Activated CD8-positive, alpha-beta T cell treated with anti-CD3 and anti-CD28 coated beads for 36 hours (primary cell): Measurements from ENCODE around the gene EML1. TPM values are rescaled to one million over a fixed set of nuclear protein-coding genes. Genes with fewer than 3 reads are reported as not detected.

ENCODE experiments used
- ATAC-seq: fragments of 200-7000 bp; cut with Tn5 transposase; one replicate; pipeline ENCODE4 v1.10.0; 2021; ENCODE audit warnings: mild to moderate bottlenecking, moderate library complexity
- CTCF ChIA-PET: fragments of 350-600 bp; sonication (Branson Sonifier 250); formaldehyde crosslinking; loops from one replicate; lab custom pipeline; 2021; ENCODE audit warnings: antibody characterized with exemption; lab: Charles Lee
- POLR2A ChIA-PET: fragments of 350-600 bp; sonication (Branson Sonifier 250); formaldehyde crosslinking; loops from one replicate; lab custom pipeline; 2021; ENCODE audit warnings: antibody characterized with exemption; lab: Charles Lee
- DNase-seq: peaks from one replicate; pipeline ENCODE4 v3.0.0-alpha.2; 2020
- H3K27ac Mint-ChIP-seq: one replicate; pipeline ENCODE4 v1.8.0; 2021; ENCODE audit warnings: mild to moderate bottlenecking, mixed read lengths
- H3K27me3 Mint-ChIP-seq: one replicate; pipeline ENCODE4 v1.8.0; 2021; ENCODE audit warnings: mixed read lengths
- H3K36me3 Mint-ChIP-seq: one replicate; pipeline ENCODE4 v1.8.0; 2021; ENCODE audit warnings: low read depth, mixed read lengths
- H3K4me1 Mint-ChIP-seq: one replicate; pipeline ENCODE4 v1.8.0; 2021; ENCODE audit warnings: low read depth, mixed read lengths
- H3K4me3 Mint-ChIP-seq: one replicate; pipeline ENCODE4 v1.8.0; 2021; ENCODE audit warnings: mild to moderate bottlenecking, moderate library complexity, mixed read lengths
- H3K9me3 Mint-ChIP-seq: one replicate; pipeline ENCODE4 v1.8.0; 2021; ENCODE audit warnings: mixed read lengths
- intact Hi-C: fragments of 100-400 bp; cut with micrococcal nuclease; formaldehyde crosslinking; loops from one replicate; pipeline ENCODE4 v1.10.0; 2022
- total RNA-seq, 2 experiments: library from RNA; stranded (reverse); gene quantifications; one replicate each; pipeline ENCODE4 v1.2.3, GENCODE V29; 2021
- TF ChIP-seq, protein P1 (sequence below): fragments of 200-600 bp; IDR thresholded peaks from one replicate; pipeline ENCODE4 v1.8.0; 2022; ENCODE audit warnings: antibody characterized with exemption, mild to moderate bottlenecking

EML1 gene
- total RNA-seq, 2 experiments from 2014 or later = 0.56 to 0.70 TPM

DNA sequence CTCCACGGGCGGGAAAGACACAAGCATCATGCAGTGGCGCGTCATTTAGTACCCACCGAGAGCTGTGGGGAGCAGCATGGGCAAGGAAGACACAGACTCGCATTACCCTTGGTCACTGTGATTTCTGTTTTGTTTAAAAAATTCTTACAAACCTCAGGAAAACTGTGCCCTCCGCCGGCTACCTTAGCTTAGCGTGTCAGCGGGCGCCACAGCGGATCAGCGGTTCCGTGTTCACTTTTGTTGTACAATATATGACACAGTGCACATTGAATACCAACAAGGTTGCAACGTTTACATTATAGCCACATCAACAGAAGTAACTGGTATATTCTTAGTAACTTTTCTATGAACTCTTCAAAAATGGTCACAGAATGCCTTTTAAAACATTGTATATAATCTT, 146.9 kb downstream of the EML1 start:
- H3K27ac Mint-ChIP-seq = no peak overlapping the region
- no peak for ATAC-seq
- POLR2A ChIA-PET = no interaction called here
- H3K4me1 Mint-ChIP-seq = no peaks in the 10 kb centered on the region
- no peaks in the 10 kb centered on the region for H3K36me3 Mint-ChIP-seq
- no peaks in the 10 kb centered on the region for H3K9me3 Mint-ChIP-seq
- CTCF ChIA-PET = no interaction called here
- intact Hi-C loops = no loop called here
- H3K27me3 Mint-ChIP-seq = no peaks in the 10 kb centered on the region
- TF ChIP-seq, protein P1, sequence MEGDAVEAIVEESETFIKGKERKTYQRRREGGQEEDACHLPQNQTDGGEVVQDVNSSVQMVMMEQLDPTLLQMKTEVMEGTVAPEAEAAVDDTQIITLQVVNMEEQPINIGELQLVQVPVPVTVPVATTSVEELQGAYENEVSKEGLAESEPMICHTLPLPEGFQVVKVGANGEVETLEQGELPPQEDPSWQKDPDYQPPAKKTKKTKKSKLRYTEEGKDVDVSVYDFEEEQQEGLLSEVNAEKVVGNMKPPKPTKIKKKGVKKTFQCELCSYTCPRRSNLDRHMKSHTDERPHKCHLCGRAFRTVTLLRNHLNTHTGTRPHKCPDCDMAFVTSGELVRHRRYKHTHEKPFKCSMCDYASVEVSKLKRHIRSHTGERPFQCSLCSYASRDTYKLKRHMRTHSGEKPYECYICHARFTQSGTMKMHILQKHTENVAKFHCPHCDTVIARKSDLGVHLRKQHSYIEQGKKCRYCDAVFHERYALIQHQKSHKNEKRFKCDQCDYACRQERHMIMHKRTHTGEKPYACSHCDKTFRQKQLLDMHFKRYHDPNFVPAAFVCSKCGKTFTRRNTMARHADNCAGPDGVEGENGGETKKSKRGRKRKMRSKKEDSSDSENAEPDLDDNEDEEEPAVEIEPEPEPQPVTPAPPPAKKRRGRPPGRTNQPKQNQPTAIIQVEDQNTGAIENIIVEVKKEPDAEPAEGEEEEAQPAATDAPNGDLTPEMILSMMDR = no peak
- no peak for DNase-seq
- no peak overlapping the region for H3K4me3 Mint-ChIP-seq

DNA sequence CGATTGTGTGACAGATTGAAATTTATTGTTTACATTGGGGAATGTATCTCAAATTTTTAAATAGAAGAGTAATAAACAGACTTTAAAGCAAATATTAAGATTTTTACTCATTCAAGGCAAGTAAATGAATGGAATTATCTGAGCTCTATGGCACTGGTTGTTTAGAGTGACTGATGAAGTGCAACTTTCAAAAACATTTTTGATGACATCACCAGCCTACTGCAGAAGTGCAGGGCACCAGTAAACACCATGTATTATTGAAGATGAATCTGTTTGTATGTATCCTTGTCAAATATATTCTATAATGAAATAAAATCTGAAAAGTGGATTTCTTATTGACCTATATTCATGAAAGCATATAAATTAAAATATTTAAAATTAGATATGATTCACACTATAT, 148.0 kb downstream of the EML1 start:
- Mint-ChIP-seq H3K27me3 (peaks cover 3% of the 10 kb centered on the region), H3K36me3 (no peaks in the 10 kb centered on the region), H3K4me3 (no peak overlapping the region), H3K9me3 (no peaks in the 10 kb centered on the region), H3K27ac (no peak overlapping the region), H3K4me1 (peaks cover 3% of the 10 kb centered on the region)
- no peak for DNase-seq
- intact Hi-C loops = no loop called here
- ATAC-seq = no peak
- CTCF ChIA-PET = no interaction called here
- TF ChIP-seq, protein P1 = no peak
- POLR2A ChIA-PET = no interaction called here

DNA sequence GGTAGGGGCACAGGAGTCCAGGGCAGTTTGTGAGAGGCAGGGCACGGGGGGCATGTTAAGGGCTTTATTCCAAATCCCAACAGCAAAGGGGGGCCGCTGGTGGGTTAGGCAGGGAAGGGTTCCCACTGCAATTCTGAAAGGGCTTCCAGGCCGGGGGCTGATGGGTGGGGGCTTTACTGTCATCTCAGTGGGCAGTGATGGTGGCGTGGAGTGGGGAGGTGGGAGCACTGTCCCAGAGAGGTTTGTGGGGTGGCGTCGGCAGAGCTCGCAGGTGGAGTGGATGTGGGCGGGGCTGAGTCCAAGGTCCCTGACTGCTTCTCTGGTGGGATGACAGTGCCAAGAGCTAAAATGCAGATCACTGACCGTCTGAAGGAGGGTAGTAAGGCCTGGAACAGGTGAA, 150.4 kb downstream of the EML1 start:
- ATAC-seq (no peak), DNase-seq (no peak)
- H3K27ac Mint-ChIP-seq = no peak overlapping the region
- peaks cover 14% of the 10 kb centered on the region for H3K27me3 Mint-ChIP-seq
- H3K4me1 Mint-ChIP-seq = peaks cover 10% of the 10 kb centered on the region
- TF ChIP-seq, protein P1 = no peak
- intact Hi-C loops = no loop called here
- CTCF ChIA-PET = no interaction called here
- H3K4me3 Mint-ChIP-seq = no peak overlapping the region
- no peaks in the 10 kb centered on the region for H3K9me3 Mint-ChIP-seq
- H3K36me3 Mint-ChIP-seq = no peaks in the 10 kb centered on the region
- POLR2A ChIA-PET = no interaction called here

DNA sequence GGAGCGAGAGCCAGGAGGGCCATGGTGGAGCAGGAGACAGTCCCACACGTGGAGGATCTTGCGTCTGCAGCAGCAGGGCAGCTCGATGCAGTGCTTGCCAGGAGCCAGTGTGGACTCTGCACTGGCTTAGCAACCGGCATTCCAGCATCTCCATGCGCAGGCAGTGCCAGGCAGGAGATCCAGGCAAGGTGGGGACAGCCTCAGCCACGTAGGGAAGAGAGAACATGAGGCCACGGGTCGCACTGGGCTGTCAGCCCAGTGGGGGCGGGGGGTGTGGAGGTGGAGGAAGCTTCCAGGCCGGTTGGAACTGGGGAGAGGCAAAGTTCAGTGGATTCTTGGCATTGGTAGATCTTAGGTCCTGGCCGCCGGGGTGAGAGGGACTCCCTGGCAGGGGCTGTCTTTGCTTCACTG, 151.0 kb downstream of the EML1 start:
- no peak overlapping the region for H3K4me3 Mint-ChIP-seq
- H3K9me3 Mint-ChIP-seq = no peaks in the 10 kb centered on the region
- H3K4me1 Mint-ChIP-seq = peaks cover 10% of the 10 kb centered on the region
- intact Hi-C loops = no loop called here
- POLR2A ChIA-PET = no interaction called here
- DNase-seq = no peak
- peaks cover 16% of the 10 kb centered on the region for H3K27me3 Mint-ChIP-seq
- H3K27ac Mint-ChIP-seq = no peak overlapping the region
- CTCF ChIA-PET = interaction anchor here (4.1 kb wide), 1 partner anchor 13 kb away, joined by 37 read pairs; no protein-coding TSS in a partner anchor
- H3K36me3 Mint-ChIP-seq = no peaks in the 10 kb centered on the region
- TF ChIP-seq, protein P1 = no peak
- ATAC-seq = no peak

DNA sequence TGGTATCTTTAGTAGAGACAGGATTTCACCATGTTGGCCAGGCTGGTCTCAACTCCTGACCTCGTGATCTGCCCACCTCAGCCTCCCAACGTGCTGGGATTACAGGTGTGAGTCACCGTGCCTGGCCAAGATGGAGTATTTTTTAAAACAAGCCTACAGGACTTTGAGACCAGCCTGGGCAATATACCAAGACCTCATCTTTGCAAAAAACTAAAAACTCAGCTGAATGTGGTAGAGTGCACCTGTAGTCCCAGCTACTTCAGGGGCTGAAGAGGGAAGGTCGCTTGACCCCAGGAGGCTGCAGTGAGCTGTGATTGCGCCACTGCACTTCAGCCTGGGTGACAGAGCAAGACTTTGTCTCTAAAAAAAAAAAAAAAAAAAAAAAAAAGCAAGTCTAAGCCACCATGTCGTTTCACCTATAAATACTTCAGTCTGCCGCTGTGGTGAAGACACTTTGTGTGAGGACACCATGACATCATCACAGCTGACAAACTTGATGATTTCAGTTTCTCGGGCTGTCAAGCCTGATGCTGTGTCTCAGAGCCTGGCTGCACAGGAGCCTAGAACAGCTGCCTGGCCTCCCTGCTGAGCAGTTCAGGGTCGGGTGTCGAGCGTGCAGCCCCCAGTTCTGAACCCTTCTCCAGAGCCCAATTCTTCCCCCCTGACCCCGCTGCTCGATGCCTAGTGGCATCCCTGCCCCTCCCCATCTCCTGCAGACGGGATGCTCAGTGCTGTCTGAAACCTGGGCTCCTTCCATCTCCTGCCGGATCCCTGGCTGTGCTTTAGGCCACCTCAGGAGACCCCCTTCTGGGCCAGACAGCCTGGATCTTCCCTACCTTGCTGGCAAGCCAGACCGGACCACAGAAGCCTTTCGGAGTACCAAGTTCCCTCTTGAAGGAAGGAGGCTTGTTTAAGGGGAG, 152.8 kb downstream of the EML1 start:
- intact Hi-C loops = no loop called here
- peak; percentile 61 for ATAC-seq
- H3K36me3 Mint-ChIP-seq = no peaks in the 10 kb centered on the region
- CTCF ChIA-PET = interaction anchor here (1.0 to 4.1 kb wide), 22 partner anchors 8 to 215 kb away, joined by 3 to 37 read pairs (median 4); no protein-coding TSS in a partner anchor
- peak; percentile 34 for DNase-seq
- peaks cover 16% of the 10 kb centered on the region for H3K27me3 Mint-ChIP-seq
- no peak overlapping the region for H3K27ac Mint-ChIP-seq
- TF ChIP-seq, protein P1 = no peak
- H3K9me3 Mint-ChIP-seq = no peaks in the 10 kb centered on the region
- POLR2A ChIA-PET = no interaction called here
- peaks cover 10% of the 10 kb centered on the region for H3K4me1 Mint-ChIP-seq
- H3K4me3 Mint-ChIP-seq = no peak overlapping the region
